Right lung (tissue), 5 donors: Measurements from ENCODE around the gene SMIM36. TPM values are rescaled to one million over a fixed set of nuclear protein-coding genes. Genes with fewer than 3 reads are reported as not detected.
"Not testable (repeated sequence)": the region's sequence is repeated elsewhere in the genome, so short reads cannot be mapped to it uniquely, and the experiment has no call there.

ENCODE experiments used
- DNase-seq, 2 donors: peaks; one replicate each; pipeline ENCODE4 v3.0.0-alpha.2; 2013
- polyA plus RNA-seq, 5 donors: library from polyadenylated mRNA; unstranded; fragments of 120-200 nt; gene quantifications; one replicate each; pipeline versions ENCODE4 v1.2.1 to v1.2.3, GENCODE V29; 2013; ENCODE audit warnings: inconsistent platforms in 1 of 5, low replicate concordance in 1 of 5; ENCODE audit not compliant: insufficient read length in 5 of 5, insufficient read depth in 1 of 5

SMIM36 gene
- polyA plus RNA-seq, 5 donors: 0.14 to 0.28 (median 0.18) TPM

DNA sequence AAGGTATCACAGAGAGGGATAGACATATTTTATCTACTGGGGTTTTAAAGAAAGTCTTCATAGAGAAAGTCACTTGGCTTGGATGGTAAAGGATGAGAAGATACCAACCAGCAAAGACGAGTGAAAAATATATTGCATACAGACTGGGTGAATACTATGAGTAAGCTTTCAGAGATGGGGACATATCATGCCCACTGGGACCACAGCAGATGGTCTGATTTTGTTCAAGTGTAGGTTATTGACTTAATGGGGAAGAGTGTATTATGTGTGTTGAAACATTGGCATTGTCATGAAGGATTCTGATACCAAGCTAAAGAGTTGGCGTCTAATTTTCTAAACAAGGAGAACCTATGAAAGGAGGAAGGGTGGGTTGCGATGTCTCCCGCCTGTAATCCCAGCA is 75.8 kb downstream of the SMIM36 start:
- DNase-seq: no peak

- no peak for DNase-seq
Observed at GRCh38 chr17:55434721-55435120, 76.5 kb downstream of the SMIM36 start.

DNA sequence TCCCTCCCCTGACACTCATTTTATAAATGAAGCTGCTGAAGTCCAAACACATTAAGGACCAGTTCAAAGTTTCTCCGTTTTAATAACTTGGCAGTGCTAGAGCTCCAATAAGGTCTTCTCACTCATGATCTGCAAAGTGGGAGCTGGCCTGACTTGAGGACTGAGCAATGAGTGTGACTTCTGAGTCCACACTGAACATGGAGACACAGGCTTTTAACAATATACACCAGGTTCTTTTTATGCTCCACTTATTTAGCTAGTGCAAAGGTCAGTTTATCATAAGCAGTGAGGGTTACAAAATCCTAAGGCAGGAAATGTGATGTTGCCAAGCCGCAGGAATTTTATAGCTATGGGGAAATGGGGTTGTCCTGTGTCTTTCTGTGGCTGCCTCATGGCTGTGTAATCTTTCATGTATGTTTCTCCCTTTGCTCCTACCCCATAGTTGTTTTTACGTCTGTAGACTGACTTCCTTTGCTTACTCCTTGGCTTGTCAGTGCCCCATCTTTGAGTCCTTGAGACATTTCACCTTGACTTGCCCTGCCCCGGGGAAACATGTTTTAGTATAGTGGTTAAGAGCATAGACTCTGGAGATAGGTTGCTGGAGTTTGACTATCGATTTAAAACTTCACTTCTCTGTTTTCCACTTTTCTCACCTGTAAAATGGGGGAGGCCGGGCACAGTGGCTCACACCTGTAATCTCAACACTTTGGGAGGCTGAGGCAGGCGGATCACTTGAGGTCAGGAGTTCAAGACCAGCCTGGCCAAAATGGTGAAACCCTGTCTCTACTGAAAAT is 77.4 kb downstream of the SMIM36 start:
- DNase-seq: peak; percentile 75 to 82

- no peak for DNase-seq
Observed at GRCh38 chr17:55433029-55433628, 78.1 kb downstream of the SMIM36 start.

- no peak for DNase-seq
Observed at GRCh38 chr17:55432358-55433028, 78.8 kb downstream of the SMIM36 start.

- not testable (repeated sequence) for DNase-seq
Observed at GRCh38 chr17:55431914-55432313, 79.3 kb downstream of the SMIM36 start.

GRCh38 chr17:55430541-55431288 is 80.5 kb downstream of the SMIM36 start:
- DNase-seq: no peak

GRCh38 chr17:55427587-55427882 is 83.7 kb downstream of the SMIM36 start:
- no peak for DNase-seq

DNA sequence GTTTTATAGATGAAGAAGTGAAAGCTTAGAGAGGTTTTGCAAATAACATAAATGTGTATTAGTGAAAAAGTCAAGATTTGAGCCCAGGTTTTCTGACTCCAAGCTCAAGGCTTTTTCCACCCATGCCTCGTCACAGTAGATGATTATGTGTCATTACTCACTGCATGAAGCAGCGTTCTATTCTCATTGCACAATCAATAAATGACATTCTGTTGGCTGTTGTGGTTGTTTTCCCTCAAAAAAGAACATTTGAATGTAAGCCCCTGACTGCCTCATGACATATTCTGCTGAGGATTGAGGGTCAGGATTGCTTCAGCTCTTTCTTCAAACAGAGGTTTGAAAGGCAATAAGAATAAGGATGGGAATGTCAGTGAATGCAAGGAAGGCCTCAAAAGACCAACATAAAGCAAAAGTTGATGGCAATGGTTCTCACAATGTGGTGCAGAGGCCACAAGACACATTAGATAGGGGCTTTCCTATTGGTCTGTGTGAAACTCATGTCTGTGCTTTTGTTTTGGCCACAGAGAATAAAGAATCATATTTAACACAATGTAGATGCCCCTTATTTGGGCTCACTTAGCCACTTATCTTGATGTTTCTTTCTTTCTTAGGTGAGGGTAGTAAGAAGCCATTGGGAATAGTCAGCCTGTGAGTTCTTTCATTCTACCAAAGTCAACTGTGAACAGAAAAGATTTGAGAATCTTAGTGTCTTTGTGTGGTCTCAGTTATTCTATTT is 84.2 kb downstream of the SMIM36 start:
- peak in 1 of 2 donors; percentile 54 for DNase-seq

- no peak for DNase-seq
Observed at GRCh38 chr17:55424893-55425540, 86.2 kb downstream of the SMIM36 start.

DNA sequence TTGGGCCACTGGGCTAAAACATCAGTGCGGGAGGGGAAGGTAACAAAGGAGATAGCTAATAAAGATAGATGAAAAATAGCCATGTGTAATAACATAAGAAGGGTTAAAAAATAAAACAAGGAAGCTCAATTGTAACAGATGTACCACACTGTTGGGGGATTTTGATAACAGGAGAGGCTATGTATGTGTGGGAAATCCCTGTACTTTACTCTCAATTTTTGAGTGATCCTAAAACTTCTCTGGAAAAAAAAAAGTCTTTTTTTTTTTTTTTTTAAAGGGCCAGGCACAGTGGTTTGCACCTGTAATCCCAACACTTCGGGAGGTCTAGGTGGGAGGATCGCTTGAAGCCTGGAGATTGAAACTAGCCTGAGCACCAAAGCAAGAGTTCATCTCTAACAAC is 87.7 kb downstream of the SMIM36 start:
- DNase-seq: no peak

DNA sequence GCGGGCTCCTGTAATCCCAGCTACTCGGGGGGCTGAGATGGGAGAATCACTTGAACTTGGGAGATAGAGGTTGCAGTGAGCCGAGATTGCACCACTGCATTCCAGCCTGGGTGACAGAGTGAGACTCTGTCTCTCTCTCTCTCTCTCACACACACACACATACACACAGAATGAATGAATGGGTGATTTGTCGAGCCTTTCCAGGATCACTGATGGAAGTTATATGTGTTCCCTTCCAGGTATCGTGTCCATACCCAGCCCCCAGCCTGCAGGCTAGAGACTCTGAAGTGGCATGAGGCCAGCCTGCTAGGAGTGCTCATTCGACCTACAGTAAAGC is 88.5 kb downstream of the SMIM36 start:
- not testable (repeated sequence) for DNase-seq

- no peak for DNase-seq
Observed at GRCh38 chr17:55421179-55421934, 89.9 kb downstream of the SMIM36 start, which contains the start of gene MMD. TSS of gene MMD (minus strand) at chr17:55421835. CDS start at chr17:55421695, 140 bp downstream.

DNA sequence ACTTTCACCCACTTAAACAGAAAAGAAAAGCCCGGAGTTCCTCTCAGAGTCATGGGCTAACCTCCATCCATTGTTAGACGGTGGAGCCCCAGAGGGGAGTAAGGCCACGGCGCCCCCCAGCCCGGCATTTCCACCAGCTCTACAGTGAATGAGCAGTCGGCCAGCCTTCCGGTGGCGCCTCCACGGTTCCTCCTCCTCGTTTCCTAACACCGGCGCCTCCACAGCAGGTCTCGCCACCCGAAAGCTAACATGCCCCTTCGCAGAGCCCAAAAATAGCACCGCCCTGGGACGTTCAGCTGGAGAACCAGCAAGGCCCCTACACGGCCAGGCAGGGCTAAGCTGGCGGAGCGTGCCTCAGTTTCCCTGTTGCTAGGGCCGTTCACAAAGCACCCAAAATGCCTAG is 90.5 kb downstream of the SMIM36 start:
- DNase-seq: no peak

- no peak for DNase-seq
Observed at GRCh38 chr17:55420067-55420775, 91.0 kb downstream of the SMIM36 start.

DNA sequence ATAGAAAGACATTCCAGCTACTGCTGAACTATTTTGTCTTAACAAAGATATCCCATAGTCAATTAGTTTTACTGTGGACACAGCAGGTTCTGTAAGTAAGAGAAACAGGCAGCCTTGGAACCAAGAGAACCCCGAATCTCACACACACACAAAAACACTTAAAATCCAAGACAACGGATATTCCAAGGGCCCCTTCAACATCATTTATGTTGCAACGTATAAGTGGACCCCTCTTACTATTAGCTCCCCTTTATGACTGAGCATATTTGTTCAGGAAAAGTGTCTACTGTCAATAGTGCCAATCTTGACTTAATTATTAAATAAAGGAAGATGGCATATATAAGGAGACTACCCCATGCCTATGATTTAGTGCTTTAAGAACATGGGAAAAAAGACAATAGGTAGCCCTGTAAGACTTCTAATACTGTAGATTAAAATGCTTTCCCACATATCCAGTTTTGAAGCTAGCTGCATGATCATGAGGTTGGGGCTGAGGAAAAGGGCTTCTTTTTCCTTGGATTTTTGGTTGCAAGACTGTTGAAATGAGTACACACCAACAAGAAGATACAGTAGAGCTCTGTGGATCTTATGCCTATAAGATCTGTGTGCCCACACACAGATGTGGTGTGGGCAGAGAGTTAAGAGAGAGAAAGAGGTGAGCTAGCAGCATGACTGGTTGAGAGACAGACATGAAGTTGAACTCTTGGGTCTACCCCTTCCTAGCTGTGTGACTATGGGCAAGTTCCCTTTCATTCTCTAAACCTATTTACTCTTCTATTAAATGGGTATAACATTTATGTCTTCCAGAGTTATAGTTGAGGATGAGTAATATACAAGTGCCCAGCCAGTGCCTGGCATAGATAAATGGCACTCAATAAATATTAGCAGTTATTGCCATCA is 92.6 kb downstream of the SMIM36 start:
- DNase-seq: no peak

DNA sequence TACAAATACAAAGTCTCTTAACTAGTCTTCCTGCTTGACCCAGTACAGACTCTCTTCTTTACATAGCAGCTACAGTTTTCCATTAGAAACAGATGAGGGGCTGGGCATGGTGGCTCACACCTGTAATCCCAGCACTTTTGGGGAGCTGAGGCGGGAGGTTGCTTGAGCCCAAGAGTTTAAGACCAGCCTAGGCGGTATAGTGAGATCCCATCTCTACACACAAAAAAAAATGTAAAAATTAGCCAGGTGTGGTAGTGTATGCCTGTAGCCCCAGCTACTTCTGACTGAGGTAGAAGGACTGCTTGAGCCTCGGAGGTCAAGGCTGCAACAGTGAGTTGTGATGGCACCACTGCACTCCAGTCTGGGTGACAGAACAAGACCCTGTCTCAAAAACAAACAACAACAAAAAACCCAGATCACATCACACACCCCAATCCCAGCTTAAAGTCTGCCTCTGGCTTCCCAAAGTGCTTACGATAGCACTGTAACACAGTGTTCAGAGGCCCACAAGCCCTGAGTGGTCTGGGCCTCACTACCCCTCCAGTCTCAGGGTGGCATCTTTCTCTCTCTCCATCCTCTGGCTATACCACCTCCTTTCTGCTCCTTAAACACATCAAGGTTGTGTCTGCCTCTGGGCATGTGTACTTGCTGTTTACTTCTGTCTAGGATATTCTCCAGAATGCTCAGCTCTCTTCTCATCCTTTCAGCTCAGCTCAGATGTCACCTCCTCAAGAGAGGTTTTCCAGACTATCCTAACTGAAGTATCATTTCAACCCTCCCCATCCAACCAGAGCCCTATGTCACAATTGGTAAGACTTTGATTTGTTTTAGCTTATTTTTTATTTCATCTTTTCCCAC is 93.6 kb downstream of the SMIM36 start:
- DNase-seq: no peak
